Kidney epithelial cell (primary cell): ENCODE data around the gene UBE2E1. TPM values are rescaled to one million over a fixed set of nuclear protein-coding genes. Genes with fewer than 3 reads are reported as not detected.
"Not testable (repeated sequence)": the region's sequence is repeated elsewhere in the genome, so short reads cannot be mapped to it uniquely, and the experiment has no call there.

Experiments
- DNase-seq: peaks from one replicate; pipeline ENCODE4 v3.0.0-alpha.2; 2010; ENCODE audit warnings: low read depth
- H3K27me3 ChIP-seq: 2 replicates; pipeline ENCODE4 v1.6.0; 2011; ENCODE audit warnings: low read length; ENCODE audit not compliant: control insufficient read depth, insufficient read depth
- H3K36me3 ChIP-seq: 2 replicates; pipeline ENCODE4 v1.5.1; 2011; ENCODE audit warnings: low read length; ENCODE audit not compliant: control insufficient read depth, insufficient read depth
- H3K4me3 ChIP-seq: 2 replicates; pipeline ENCODE4 v1.5.1; 2011; ENCODE audit warnings: low read depth, mild to moderate bottlenecking, control low read depth, low read length
- CTCF ChIP-seq: IDR thresholded peaks from 2 replicates; pipeline ENCODE4 v1.5.1; 2011; ENCODE audit warnings: mild to moderate bottlenecking, moderate library complexity, low read length, control low read depth, inconsistent platforms; ENCODE audit not compliant: insufficient read depth, poor library complexity, severe bottlenecking
- total RNA-seq: library from RNA; depleted of rRNA; stranded (reverse); fragments of >200 nt; gene quantifications from 2 replicates; pipeline ENCODE4 v1.2.3, GENCODE V29; 2015

Gene UBE2E1
- total RNA-seq, 1 donor from 2014 or later = 68.4 TPM

- no peaks in the 10 kb centered on the region for H3K36me3 ChIP-seq
- TF ChIP-seq CTCF = no peak
- no peak for DNase-seq
- no peaks in the 10 kb centered on the region for H3K27me3 ChIP-seq
- no peak overlapping the region for H3K4me3 ChIP-seq
Observed at GRCh38 chr3:23836536-23837230, 30.9 kb downstream of the UBE2E1 start.

- no peaks in the 10 kb centered on the region for H3K36me3 ChIP-seq
- H3K4me3 ChIP-seq = no peak overlapping the region
- no peak for DNase-seq
- H3K27me3 ChIP-seq = no peaks in the 10 kb centered on the region
- no peak for TF ChIP-seq CTCF
Observed at GRCh38 chr3:23837286-23837685, 31.5 kb downstream of the UBE2E1 start.

GRCh38 chr3:23837691-23838090 is 31.9 kb downstream of the UBE2E1 start:
- Histone ChIP-seq H3K27me3 (no peaks in the 10 kb centered on the region), H3K36me3 (no peaks in the 10 kb centered on the region), H3K4me3 (no peak overlapping the region)
- no peak for DNase-seq
- TF ChIP-seq CTCF = no peak

- Histone ChIP-seq H3K27me3 (no peaks in the 10 kb centered on the region), H3K4me3 (no peak overlapping the region), H3K36me3 (no peaks in the 10 kb centered on the region)
- DNase-seq = no peak
- no peak for TF ChIP-seq CTCF
Observed at GRCh38 chr3:23840521-23840920, 34.8 kb downstream of the UBE2E1 start.

GRCh38 chr3:23843869-23844268 is 38.1 kb downstream of the UBE2E1 start:
- no peak for TF ChIP-seq CTCF
- Histone ChIP-seq H3K27me3 (no peaks in the 10 kb centered on the region), H3K36me3 (no peaks in the 10 kb centered on the region), H3K4me3 (no peak overlapping the region)
- DNase-seq = no peak

- Histone ChIP-seq H3K36me3 (no peaks in the 10 kb centered on the region), H3K4me3 (no peak overlapping the region), H3K27me3 (no peaks in the 10 kb centered on the region)
- TF ChIP-seq CTCF = no peak
- no peak for DNase-seq
Observed at GRCh38 chr3:23845326-23846216, 39.8 kb downstream of the UBE2E1 start.

- H3K27me3 ChIP-seq, H3K36me3 ChIP-seq, H3K4me3 ChIP-seq, DNase-seq: not testable (repeated sequence)
Observed at GRCh38 chr3:23849462-23849861, 43.7 kb downstream of the UBE2E1 start.
